Upper lobe of right lung (tissue), 1 donor: ENCODE data around the gene ZNF616. TPM values are rescaled to one million over a fixed set of nuclear protein-coding genes. Genes with fewer than 3 reads are reported as not detected.

Experiments
- ATAC-seq: fragments of 200-7000 bp; cut with Tn5 transposase; one replicate; pipeline ENCODE4 v1.9.1; 2020; ENCODE audit warnings: mild to moderate bottlenecking, moderate library complexity
- DNase-seq: peaks from one replicate; pipeline ENCODE4 v3.0.0-alpha.2; 2020
- H3K27ac ChIP-seq: fragments of 200-600 bp; one replicate; pipeline ENCODE4 v1.8.0; 2022
- H3K27me3 ChIP-seq: fragments of 200-600 bp; one replicate; pipeline ENCODE4 v1.8.0; 2022; ENCODE audit warnings: mild to moderate bottlenecking
- H3K36me3 ChIP-seq: fragments of 200-600 bp; one replicate; pipeline ENCODE4 v1.8.0; 2022
- H3K4me1 ChIP-seq: fragments of 200-600 bp; one replicate; pipeline ENCODE4 v1.8.0; 2022
- H3K4me3 ChIP-seq: fragments of 200-600 bp; one replicate; pipeline ENCODE4 v1.8.0; 2022; ENCODE audit warnings: mild to moderate bottlenecking
- H3K9me3 ChIP-seq: fragments of 200-600 bp; one replicate; pipeline ENCODE4 v1.8.0; 2022
- CTCF ChIP-seq: fragments of 200-600 bp; IDR thresholded peaks from one replicate; pipeline ENCODE4 v1.8.0; 2022; ENCODE audit warnings: antibody characterized with exemption
- intact Hi-C: fragments of 100-400 bp; cut with DNase I; formaldehyde crosslinking; loops from one replicate; pipeline ENCODE4 v1.11.0; 2022
- total RNA-seq: library from RNA; stranded (reverse); fragmentation: NEBNext Ultra II Directional; extraction: Animal tissue kit (Norgen Biotek cat#: 25700); gene quantifications from one replicate; pipeline ENCODE4 v1.2.1, GENCODE V29; 2021
- donor health status: DM: no; HTN: yes; CAD: no; lungs with severe emphysema.

ZNF616 gene
- total RNA-seq, 1 donor from 2014 or later, result 9.5 TPM

- no peak for TF ChIP-seq CTCF
- H3K27me3 ChIP-seq, result no peaks in the 10 kb centered on the region
- peaks cover 90% of the 10 kb centered on the region for H3K36me3 ChIP-seq
- ATAC-seq (no peak), DNase-seq (no peak)
- H3K9me3 ChIP-seq, result peaks cover 87% of the 10 kb centered on the region
- no peaks in the 10 kb centered on the region for H3K4me1 ChIP-seq
- no peak overlapping the region for H3K4me3 ChIP-seq
- H3K27ac ChIP-seq, result no peak overlapping the region
- intact Hi-C loops, result no loop called here
Measured at GRCh38 chr19:52120286-52120685, 19.5 kb downstream of the ZNF616 start.

- no peak for ATAC-seq
- peaks cover 49% of the 10 kb centered on the region for H3K36me3 ChIP-seq
- intact Hi-C loops, result no loop called here
Measured at GRCh38 chr19:52115526-52116053, 24.1 kb downstream of the ZNF616 start.

GRCh38 chr19:52114691-52115090 is 25.0 kb downstream of the ZNF616 start:
- no peak for ATAC-seq
- intact Hi-C loops, result no loop called here
- H3K4me3 ChIP-seq, result no peak overlapping the region

More at GRCh38 chr19:52115526-52116053, 24.1 kb downstream of the ZNF616 start:
- Histone ChIP-seq H3K27ac (no peak overlapping the region), H3K27me3 (no peaks in the 10 kb centered on the region), H3K9me3 (peaks cover 100% of the 10 kb centered on the region), H3K4me1 (no peaks in the 10 kb centered on the region), H3K4me3 (no peak overlapping the region)
- no peak for TF ChIP-seq CTCF
- no peak for DNase-seq

GRCh38 chr19:52112624-52113023 is 27.1 kb downstream of the ZNF616 start:
- Histone ChIP-seq H3K4me1 (no peaks in the 10 kb centered on the region), H3K9me3 (peaks cover 87% of the 10 kb centered on the region)
- intact Hi-C loops, result no loop called here

More at GRCh38 chr19:52114691-52115090, 25.0 kb downstream of the ZNF616 start:
- Histone ChIP-seq H3K27me3 (no peaks in the 10 kb centered on the region), H3K27ac (no peak overlapping the region), H3K4me1 (no peaks in the 10 kb centered on the region), H3K36me3 (peaks cover 41% of the 10 kb centered on the region), H3K9me3 (peaks cover 96% of the 10 kb centered on the region)
- TF ChIP-seq CTCF, result no peak
- DNase-seq, result no peak

GRCh38 chr19:52110780-52111179 is 29.0 kb downstream of the ZNF616 start:
- ATAC-seq (no peak), DNase-seq (no peak)
- Histone ChIP-seq H3K36me3 (peaks cover 4% of the 10 kb centered on the region), H3K4me3 (no peak overlapping the region), H3K27ac (no peak overlapping the region), H3K9me3 (peaks cover 76% of the 10 kb centered on the region), H3K27me3 (no peaks in the 10 kb centered on the region), H3K4me1 (no peaks in the 10 kb centered on the region)
- intact Hi-C loops, result no loop called here
- no peak for TF ChIP-seq CTCF

More at GRCh38 chr19:52112624-52113023, 27.1 kb downstream of the ZNF616 start:
- TF ChIP-seq CTCF, result no peak
- DNase-seq, result no peak
- peaks cover 23% of the 10 kb centered on the region for H3K36me3 ChIP-seq
- H3K27ac ChIP-seq, result no peak overlapping the region
- H3K27me3 ChIP-seq, result no peaks in the 10 kb centered on the region
- H3K4me3 ChIP-seq, result no peak overlapping the region
- no peak for ATAC-seq

GRCh38 chr19:52102782-52103181 is 37.0 kb downstream of the ZNF616 start:
- no peak for TF ChIP-seq CTCF
- H3K4me3 ChIP-seq, result no peak overlapping the region
- H3K27me3 ChIP-seq, result no peaks in the 10 kb centered on the region
- H3K9me3 ChIP-seq, result peaks cover 7% of the 10 kb centered on the region
- DNase-seq (no peak), ATAC-seq (no peak)
- H3K4me1 ChIP-seq, result no peaks in the 10 kb centered on the region
- H3K36me3 ChIP-seq, result no peaks in the 10 kb centered on the region
- no peak overlapping the region for H3K27ac ChIP-seq
- intact Hi-C loops, result no loop called here
